Right lobe of liver (tissue), 6 donors: ENCODE data around the gene TMEM120B. TPM values are rescaled to one million over a fixed set of nuclear protein-coding genes. Genes with fewer than 3 reads are reported as not detected.
"Not testable (repeated sequence)": the region's sequence is repeated elsewhere in the genome, so short reads cannot be mapped to it uniquely, and the experiment has no call there.

Experiments used
- ATAC-seq, 4 donors: fragments of 200-7000 bp; cut with Tn5 transposase; one replicate each; pipeline ENCODE4 v1.9.1; 2020; ENCODE audit warnings: mild to moderate bottlenecking in 4 of 4, moderate library complexity in 4 of 4
- DNase-seq, 3 donors: peaks; one replicate each; pipeline ENCODE4 v3.0.0-alpha.2; 2020
- H3K27ac ChIP-seq, 3 donors: fragments of 200-600 bp; one replicate each; pipeline ENCODE4 v1.8.0; 2022
- H3K27me3 ChIP-seq, 2 donors: fragments of 200-600 bp; one replicate each; pipeline ENCODE4 v1.8.0; 2022
- H3K36me3 ChIP-seq, 4 donors: fragments of 200-600 bp; sonication (generic) in 1 of 4; one replicate each; pipeline versions ENCODE4 v1.5.1 to v1.8.0; 2017 to 2022; ENCODE audit warnings: control low read depth in 1 of 4
- H3K4me1 ChIP-seq, 4 donors: fragments of 200-600 bp; sonication (generic) in 1 of 4; one replicate each; pipeline versions ENCODE4 v1.5.1 to v1.8.0; 2017 to 2022; ENCODE audit warnings: control low read depth in 1 of 4
- H3K4me3 ChIP-seq, 3 donors: fragments of 200-600 bp; one replicate each; pipeline ENCODE4 v1.8.0; 2022
- H3K9me3 ChIP-seq, 4 donors: fragments of 200-600 bp; sonication (generic) in 1 of 4; one replicate each; pipeline versions ENCODE4 v1.5.1 to v1.8.0; 2017 to 2022; ENCODE audit warnings: control low read depth in 1 of 4
- CTCF ChIP-seq, 4 donors: fragments of 200-600 bp in 3 of 4; fragments of 450-650 bp in 1 of 4; IDR thresholded peaks; one replicate each; pipeline versions ENCODE4 v1.5.1 to v1.8.0; 2016 to 2022; ENCODE audit warnings: antibody characterized with exemption in 4 of 4, mild to moderate bottlenecking in 2 of 4
- POLR2A ChIP-seq: fragments of 450-650 bp; IDR thresholded peaks from one replicate; pipeline ENCODE4 v1.6.1; 2017; ENCODE audit warnings: antibody characterized with exemption, mild to moderate bottlenecking
- WGBS: methylation state at CpG from one replicate; pipeline ENCODE4 v1.1.6; 2018; ENCODE audit warnings: low coverage, low lambda C conversion rate; ENCODE audit not compliant: insufficient coverage; ENCODE audit errors: missing lambda C conversion rate; 5-methylcytosine and 5-hydroxymethylcytosine counted together
- intact Hi-C, 2 donors: fragments of 100-400 bp; cut with DNase I; formaldehyde crosslinking; loops; one replicate each; pipeline versions ENCODE4 v1.11.2 to v1.14.1; 2022
- total RNA-seq, 6 experiments: library from RNA; depleted of rRNA in 2 of 6; stranded (reverse); fragments of >200 nt in 2 of 6; fragmentation: NEBNext Ultra II Directional in 3 of 6; extraction: Animal tissue kit (Norgen Biotek cat#: 25700) in 3 of 6; gene quantifications; one replicate each; pipeline versions ENCODE4 v1.1.0 to v1.2.4, GENCODE V29; 2016 to 2023
- donor health status: DM: no; HTN: yes; CAD: no.
- donor health status: DM: no; HTN: no; CAD: no.
- donor health status: DM: no; HTN: no; CAD: no.
- donor health status: DM: no; HTN: yes; CAD: no.
- donor health status: DM: no; HTN: yes; CAD: no.

TMEM120B gene
- total RNA-seq, 6 experiments from 2014 or later, result 3.3 to 6.4 (median 4.7) TPM

- H3K4me1 ChIP-seq, result peaks cover 0 to 27% (median 8%) of the 10 kb centered on the region in 4 donors
- no peaks in the 10 kb centered on the region for H3K36me3 ChIP-seq
- H3K4me3 ChIP-seq, result no peak overlapping the region
- TF ChIP-seq POLR2A (no peak), CTCF (IDR thresholded peaks at IDR 0.05) (no peak)
- intact Hi-C loops, result no loop called here
- 51% methylated on average over 15 of the region's 28 CpGs for WGBS
- ATAC-seq (peak; percentile 12 to 39 (median 20)), DNase-seq (peak; percentile 72 to 83 (median 79))
- no peaks in the 10 kb centered on the region for H3K27me3 ChIP-seq
- peak overlapping the region; percentile 44 to 69 (median 51) for H3K27ac ChIP-seq
- H3K9me3 ChIP-seq, result no peaks in the 10 kb centered on the region
Measured at GRCh38 chr12:121789800-121790728, 77.5 kb downstream of the TMEM120B start.

- Histone ChIP-seq H3K4me1 (peaks cover 0 to 34% (median 12%) of the 10 kb centered on the region in 4 donors), H3K27ac (peak overlapping the region in 1 of 3 donors; percentile 51)
- H3K9me3 ChIP-seq, ATAC-seq, H3K4me3 ChIP-seq, intact Hi-C loops, H3K27me3 ChIP-seq, H3K36me3 ChIP-seq, DNase-seq: not testable (repeated sequence)
- WGBS, result 92% methylated on average over 4 of the region's 8 CpGs
Measured at GRCh38 chr12:121790785-121791184, 78.2 kb downstream of the TMEM120B start.

GRCh38 chr12:121791671-121792551 lies 79.4 kb downstream of the TMEM120B start:
- Histone ChIP-seq H3K4me3 (no peak overlapping the region), H3K27me3 (no peaks in the 10 kb centered on the region), H3K4me1 (peaks cover 0 to 36% (median 13%) of the 10 kb centered on the region in 4 donors), H3K27ac (no peak overlapping the region), H3K36me3 (peaks cover 0 to 4% (median 0%) of the 10 kb centered on the region in 4 donors), H3K9me3 (no peaks in the 10 kb centered on the region)
- TF ChIP-seq POLR2A (no peak), CTCF (IDR thresholded peaks at IDR 0.05) (no peak)
- WGBS, result 47% methylated on average over 5 of the region's 14 CpGs
- DNase-seq (peak in 2 of 3 donors; percentile 52 to 54), ATAC-seq (peak in 1 of 4 donors; percentile 1)
- intact Hi-C loops, result no loop called here

- DNase-seq, result peak in 2 of 3 donors; percentile 38 to 73
Measured at GRCh38 chr12:121792607-121793439, 80.3 kb downstream of the TMEM120B start.

More at GRCh38 chr12:121792607-121793439, 80.3 kb downstream of the TMEM120B start:
- H3K36me3 ChIP-seq, result peaks cover 0 to 4% (median 0%) of the 10 kb centered on the region in 4 donors
- WGBS, result 20% methylated on average over 4 of the region's 48 CpGs
- TF ChIP-seq CTCF (IDR thresholded peaks at IDR 0.05) (no peak), POLR2A (no peak)
- H3K4me1 ChIP-seq, result peaks cover 0 to 44% (median 13%) of the 10 kb centered on the region in 4 donors
- H3K9me3 ChIP-seq, result no peaks in the 10 kb centered on the region
- no peak for ATAC-seq
- H3K27me3 ChIP-seq, result no peaks in the 10 kb centered on the region
- peak overlapping the region in 1 of 3 donors; percentile 36 for H3K27ac ChIP-seq
- intact Hi-C loops, result no loop called here
- peak overlapping the region; percentile 49 to 57 (median 53) for H3K4me3 ChIP-seq
